ENCODE measurements around the gene CDH4. TPM values are rescaled to one million over a fixed set of nuclear protein-coding genes. Genes with fewer than 3 reads are reported as not detected.

The CDH4 gene
- total RNA-seq, 1 donor from 2014 or later, result 3.2 TPM

GRCh38 chr20:61449916-61450315 is 197.9 kb downstream of the CDH4 start:
- FAIRE-seq, result no peak
- peaks cover 2% of the 10 kb centered on the region for H3K27me3 Mint-ChIP-seq (ENCODE audit: low read depth, unreplicated experiment)
- no peaks in the 10 kb centered on the region for H3K36me3 Mint-ChIP-seq (ENCODE audit: low read depth, unreplicated experiment)
- no peak for DNase-seq (ENCODE audit: low read depth)
- H3K27ac Mint-ChIP-seq (ENCODE audit: unreplicated experiment), result no peak overlapping the region
- Histone ChIP-seq H3K4me1 (ENCODE audit: insufficient read depth, low read length) (peaks cover 12% of the 10 kb centered on the region), H2AFZ (ENCODE audit: low read depth, low read length) (no peak overlapping the region), H3K4me3 (ENCODE audit: insufficient read depth, low read depth, low read length) (no peak overlapping the region), H3K36me3 (ENCODE audit: insufficient read depth, low read length) (no peaks in the 10 kb centered on the region), H4K20me1 (ENCODE audit: insufficient read depth, low read length) (peaks cover 10% of the 10 kb centered on the region), H3K9me3 (ENCODE audit: insufficient read depth, low read depth, low read length) (no peaks in the 10 kb centered on the region), H3K27ac (ENCODE audit: low read depth, low read length) (no peak overlapping the region), H3K4me2 (ENCODE audit: low read length) (no peak overlapping the region), H3K9ac (ENCODE audit: low read length) (no peak overlapping the region), H3K79me2 (ENCODE audit: insufficient read depth, low read length) (no peaks in the 10 kb centered on the region), H3K27me3 (ENCODE audit: insufficient read depth, low read length) (no peaks in the 10 kb centered on the region)
- H3K9me3 Mint-ChIP-seq (ENCODE audit: unreplicated experiment), result peaks cover 3% of the 10 kb centered on the region
- no peak for TF ChIP-seq EZH2 (IDR thresholded peaks at IDR 0.05; ENCODE audit: insufficient read depth, low read length)
- TF ChIP-seq, protein P1, sequence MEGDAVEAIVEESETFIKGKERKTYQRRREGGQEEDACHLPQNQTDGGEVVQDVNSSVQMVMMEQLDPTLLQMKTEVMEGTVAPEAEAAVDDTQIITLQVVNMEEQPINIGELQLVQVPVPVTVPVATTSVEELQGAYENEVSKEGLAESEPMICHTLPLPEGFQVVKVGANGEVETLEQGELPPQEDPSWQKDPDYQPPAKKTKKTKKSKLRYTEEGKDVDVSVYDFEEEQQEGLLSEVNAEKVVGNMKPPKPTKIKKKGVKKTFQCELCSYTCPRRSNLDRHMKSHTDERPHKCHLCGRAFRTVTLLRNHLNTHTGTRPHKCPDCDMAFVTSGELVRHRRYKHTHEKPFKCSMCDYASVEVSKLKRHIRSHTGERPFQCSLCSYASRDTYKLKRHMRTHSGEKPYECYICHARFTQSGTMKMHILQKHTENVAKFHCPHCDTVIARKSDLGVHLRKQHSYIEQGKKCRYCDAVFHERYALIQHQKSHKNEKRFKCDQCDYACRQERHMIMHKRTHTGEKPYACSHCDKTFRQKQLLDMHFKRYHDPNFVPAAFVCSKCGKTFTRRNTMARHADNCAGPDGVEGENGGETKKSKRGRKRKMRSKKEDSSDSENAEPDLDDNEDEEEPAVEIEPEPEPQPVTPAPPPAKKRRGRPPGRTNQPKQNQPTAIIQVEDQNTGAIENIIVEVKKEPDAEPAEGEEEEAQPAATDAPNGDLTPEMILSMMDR (IDR thresholded peaks at IDR 0.05; ENCODE audit: insufficient read depth, low read depth, low read length), result no peak
- peaks cover 11% of the 10 kb centered on the region for H3K4me1 Mint-ChIP-seq (ENCODE audit: low read depth, unreplicated experiment)
- no peak overlapping the region for H3K4me3 Mint-ChIP-seq (ENCODE audit: unreplicated experiment)

- Histone ChIP-seq H3K27ac (ENCODE audit: low read depth, low read length) (no peak overlapping the region), H3K4me1 (ENCODE audit: insufficient read depth, low read length) (peaks cover 12% of the 10 kb centered on the region), H4K20me1 (ENCODE audit: insufficient read depth, low read length) (peaks cover 10% of the 10 kb centered on the region), H3K36me3 (ENCODE audit: insufficient read depth, low read length) (no peaks in the 10 kb centered on the region), H2AFZ (ENCODE audit: low read depth, low read length) (no peak overlapping the region), H3K4me3 (ENCODE audit: insufficient read depth, low read depth, low read length) (no peak overlapping the region), H3K27me3 (ENCODE audit: insufficient read depth, low read length) (no peaks in the 10 kb centered on the region), H3K9ac (ENCODE audit: low read length) (no peak overlapping the region), H3K4me2 (ENCODE audit: low read length) (no peak overlapping the region), H3K79me2 (ENCODE audit: insufficient read depth, low read length) (no peaks in the 10 kb centered on the region), H3K9me3 (ENCODE audit: insufficient read depth, low read depth, low read length) (no peaks in the 10 kb centered on the region)
- peaks cover 11% of the 10 kb centered on the region for H3K4me1 Mint-ChIP-seq (ENCODE audit: low read depth, unreplicated experiment)
- H3K9me3 Mint-ChIP-seq (ENCODE audit: unreplicated experiment), result peaks cover 3% of the 10 kb centered on the region
- H3K27ac Mint-ChIP-seq (ENCODE audit: unreplicated experiment), result no peak overlapping the region
- H3K36me3 Mint-ChIP-seq (ENCODE audit: low read depth, unreplicated experiment), result no peaks in the 10 kb centered on the region
- H3K27me3 Mint-ChIP-seq (ENCODE audit: low read depth, unreplicated experiment), result peaks cover 2% of the 10 kb centered on the region
- no peak overlapping the region for H3K4me3 Mint-ChIP-seq (ENCODE audit: unreplicated experiment)
- FAIRE-seq, result no peak
- DNase-seq (ENCODE audit: low read depth), result no peak
- TF ChIP-seq EZH2 (IDR thresholded peaks at IDR 0.05; ENCODE audit: insufficient read depth, low read length), result no peak
- TF ChIP-seq, protein P1 (IDR thresholded peaks at IDR 0.05; ENCODE audit: insufficient read depth, low read depth, low read length), result no peak
These were observed 198.5 kb downstream of the CDH4 start for GRCh38 chr20:61450549-61450948.

- Histone ChIP-seq H4K20me1 (ENCODE audit: insufficient read depth, low read length) (peaks cover 10% of the 10 kb centered on the region), H3K4me1 (ENCODE audit: insufficient read depth, low read length) (peaks cover 12% of the 10 kb centered on the region), H3K36me3 (ENCODE audit: insufficient read depth, low read length) (no peaks in the 10 kb centered on the region), H3K27ac (ENCODE audit: low read depth, low read length) (no peak overlapping the region), H3K4me3 (ENCODE audit: insufficient read depth, low read depth, low read length) (no peak overlapping the region), H3K79me2 (ENCODE audit: insufficient read depth, low read length) (no peaks in the 10 kb centered on the region), H3K27me3 (ENCODE audit: insufficient read depth, low read length) (no peaks in the 10 kb centered on the region), H3K9ac (ENCODE audit: low read length) (no peak overlapping the region), H3K9me3 (ENCODE audit: insufficient read depth, low read depth, low read length) (no peaks in the 10 kb centered on the region), H3K4me2 (ENCODE audit: low read length) (no peak overlapping the region), H2AFZ (ENCODE audit: low read depth, low read length) (no peak overlapping the region)
- no peak for FAIRE-seq
- H3K36me3 Mint-ChIP-seq (ENCODE audit: low read depth, unreplicated experiment), result no peaks in the 10 kb centered on the region
- TF ChIP-seq EZH2 (IDR thresholded peaks at IDR 0.05; ENCODE audit: insufficient read depth, low read length), result no peak
- TF ChIP-seq, protein P1 (IDR thresholded peaks at IDR 0.05; ENCODE audit: insufficient read depth, low read depth, low read length), result no peak
- DNase-seq (ENCODE audit: low read depth), result no peak
- peaks cover 11% of the 10 kb centered on the region for H3K4me1 Mint-ChIP-seq (ENCODE audit: low read depth, unreplicated experiment)
- H3K27ac Mint-ChIP-seq (ENCODE audit: unreplicated experiment), result no peak overlapping the region
- peaks cover 2% of the 10 kb centered on the region for H3K27me3 Mint-ChIP-seq (ENCODE audit: low read depth, unreplicated experiment)
- peaks cover 5% of the 10 kb centered on the region for H3K9me3 Mint-ChIP-seq (ENCODE audit: unreplicated experiment)
- H3K4me3 Mint-ChIP-seq (ENCODE audit: unreplicated experiment), result no peak overlapping the region
These were observed 198.9 kb downstream of the CDH4 start for GRCh38 chr20:61451009-61451408.

All from astrocyte (in vitro differentiated cells and primary cell).